ENCODE data around the gene LARP4. TPM values are rescaled to one million over a fixed set of nuclear protein-coding genes. Genes with fewer than 3 reads are reported as not detected.
"Not testable (repeated sequence)": the region's sequence is repeated elsewhere in the genome, so short reads cannot be mapped to it uniquely, and the experiment has no call there.

LARP4 gene
- total RNA-seq, 1 donor from 2014 or later = 40.8 TPM

DNA sequence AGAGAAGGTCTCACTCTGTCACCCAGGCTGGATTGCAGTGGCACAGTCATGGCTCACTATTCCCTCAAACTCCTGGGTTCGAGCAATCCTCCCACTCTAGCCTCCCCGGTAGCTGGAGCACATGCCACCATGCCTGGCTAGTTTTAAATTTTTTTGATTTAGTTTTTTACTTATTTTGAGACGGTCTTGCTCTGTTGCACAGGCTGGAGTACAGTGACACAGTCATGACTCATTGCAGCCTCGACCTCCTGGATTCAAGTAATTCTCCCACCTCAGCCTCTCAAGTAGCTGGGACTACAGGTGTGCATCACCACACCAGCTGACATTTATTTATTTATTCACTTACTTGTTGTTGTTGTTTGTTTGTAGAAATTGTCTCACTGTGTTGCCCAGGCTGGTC lies 81.9 kb downstream of the LARP4 start:
- DNase-seq (ENCODE audit: low read depth in 2 of 2) = no peak

DNA sequence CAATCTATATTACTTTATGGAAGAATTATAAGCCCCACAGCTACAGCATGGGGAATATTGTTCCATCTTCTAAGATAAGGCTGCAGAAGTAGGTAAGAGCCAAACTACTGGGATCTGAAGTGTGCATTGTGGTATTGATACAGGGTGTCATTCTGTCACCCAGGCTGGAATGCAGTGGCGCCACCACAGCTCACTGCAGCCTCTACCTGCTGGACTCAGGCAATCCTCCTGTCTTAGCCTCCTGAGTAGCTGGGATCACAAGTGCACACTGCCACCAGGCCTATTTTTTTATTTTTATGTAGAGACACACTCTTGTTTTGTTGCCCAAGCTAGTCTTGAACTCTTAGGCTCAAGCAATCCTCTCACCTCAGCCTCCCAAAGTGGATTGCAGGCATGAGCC lies 82.8 kb downstream of the LARP4 start:
- DNase-seq (ENCODE audit: low read depth in 2 of 2) = no peak

DNA sequence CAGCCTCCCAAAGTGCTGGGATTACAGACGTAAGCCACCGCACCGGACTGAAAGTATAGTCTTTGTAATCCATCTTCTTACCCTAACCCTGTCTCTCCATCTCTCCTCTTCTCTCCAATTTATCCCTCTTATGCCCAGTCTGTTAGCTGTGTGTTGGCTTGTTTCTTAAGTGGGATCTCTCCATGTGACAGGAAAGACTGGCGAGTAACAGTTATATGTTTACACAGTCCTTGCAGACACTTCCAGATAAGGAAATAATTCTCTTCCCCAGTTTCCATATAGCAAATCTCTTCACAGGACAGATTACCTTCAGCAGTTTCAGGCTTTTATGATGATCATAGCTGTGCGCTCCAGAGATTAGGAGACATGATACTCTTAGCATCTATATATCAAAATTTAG lies 88.1 kb downstream of the LARP4 start:
- peak in 1 of 2 donors; percentile 66 for DNase-seq (ENCODE audit: low read depth in 2 of 2)

DNA sequence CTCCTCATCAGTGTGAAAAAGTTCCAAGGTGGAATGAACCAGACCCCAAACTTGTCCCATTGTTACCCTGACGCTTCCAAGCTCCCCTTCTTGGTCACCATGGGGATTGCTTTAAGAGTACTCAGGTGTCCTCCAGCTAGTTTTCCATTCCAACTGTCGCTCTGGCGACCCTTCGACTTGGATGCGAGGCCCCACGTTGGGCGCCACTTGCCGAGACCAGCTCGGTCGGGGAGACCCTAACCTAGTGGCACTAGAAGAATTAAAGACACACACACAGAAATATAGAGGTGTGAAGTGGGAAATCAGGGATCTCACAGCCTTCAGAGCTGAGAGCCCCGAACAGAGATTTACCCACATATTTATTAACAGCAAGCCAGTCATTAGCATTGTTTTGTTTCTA lies 97.4 kb downstream of the LARP4 start:
- DNase-seq (ENCODE audit: low read depth in 2 of 2) = peak in 1 of 2 donors; percentile 20

DNA sequence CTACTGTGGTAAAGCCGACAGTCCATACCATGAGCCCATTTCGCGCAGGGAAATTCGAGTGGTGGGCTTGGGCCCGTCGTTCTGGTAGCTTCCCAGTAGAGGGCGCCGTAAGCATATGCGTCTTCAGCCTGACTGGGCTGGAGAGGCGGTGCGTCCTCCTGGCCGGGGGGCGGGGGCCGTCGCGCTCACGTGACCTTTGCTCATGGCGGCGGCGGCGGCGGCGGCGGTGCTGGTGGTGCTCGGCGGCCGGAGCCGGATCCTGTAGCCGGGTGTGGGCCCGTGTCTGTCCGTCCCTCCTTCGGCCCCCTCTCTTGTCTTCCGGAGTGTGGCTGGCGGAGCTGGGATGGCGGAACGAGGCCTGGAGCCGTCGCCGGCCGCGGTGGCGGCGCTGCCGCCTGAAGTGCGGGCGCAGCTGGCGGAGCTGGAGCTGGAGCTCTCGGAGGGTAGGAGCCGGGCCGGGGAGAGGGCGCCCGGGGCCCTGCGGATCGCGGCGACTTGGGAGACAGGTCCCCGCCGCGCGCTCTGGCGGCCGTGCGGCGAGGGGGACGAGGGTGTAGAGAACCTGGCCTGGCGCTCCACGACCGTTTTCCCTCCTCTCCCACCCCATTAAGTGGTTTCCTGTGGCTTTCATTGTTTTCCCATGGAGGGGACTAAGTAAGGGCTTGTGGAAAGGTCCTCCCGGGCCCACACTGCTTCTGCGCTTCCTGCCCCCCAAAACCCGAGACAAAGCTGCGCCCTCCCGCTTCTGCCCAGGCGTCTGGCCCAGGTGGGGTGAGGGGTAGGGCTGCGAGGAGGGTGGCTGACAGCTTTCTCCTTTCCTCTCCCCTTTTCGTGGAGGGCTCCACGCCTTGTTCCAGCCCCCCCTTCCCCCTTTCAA lies 104.4 kb downstream of the LARP4 start, which contains the start of gene DIP2B:
DIP2B (plus strand) TSS at position 188 of the 877 bp plus-strand sequence; CDS start at position 344, 156 bp downstream.
- peak; percentile 81 to 94 for DNase-seq (ENCODE audit: low read depth in 2 of 2)

DNA sequence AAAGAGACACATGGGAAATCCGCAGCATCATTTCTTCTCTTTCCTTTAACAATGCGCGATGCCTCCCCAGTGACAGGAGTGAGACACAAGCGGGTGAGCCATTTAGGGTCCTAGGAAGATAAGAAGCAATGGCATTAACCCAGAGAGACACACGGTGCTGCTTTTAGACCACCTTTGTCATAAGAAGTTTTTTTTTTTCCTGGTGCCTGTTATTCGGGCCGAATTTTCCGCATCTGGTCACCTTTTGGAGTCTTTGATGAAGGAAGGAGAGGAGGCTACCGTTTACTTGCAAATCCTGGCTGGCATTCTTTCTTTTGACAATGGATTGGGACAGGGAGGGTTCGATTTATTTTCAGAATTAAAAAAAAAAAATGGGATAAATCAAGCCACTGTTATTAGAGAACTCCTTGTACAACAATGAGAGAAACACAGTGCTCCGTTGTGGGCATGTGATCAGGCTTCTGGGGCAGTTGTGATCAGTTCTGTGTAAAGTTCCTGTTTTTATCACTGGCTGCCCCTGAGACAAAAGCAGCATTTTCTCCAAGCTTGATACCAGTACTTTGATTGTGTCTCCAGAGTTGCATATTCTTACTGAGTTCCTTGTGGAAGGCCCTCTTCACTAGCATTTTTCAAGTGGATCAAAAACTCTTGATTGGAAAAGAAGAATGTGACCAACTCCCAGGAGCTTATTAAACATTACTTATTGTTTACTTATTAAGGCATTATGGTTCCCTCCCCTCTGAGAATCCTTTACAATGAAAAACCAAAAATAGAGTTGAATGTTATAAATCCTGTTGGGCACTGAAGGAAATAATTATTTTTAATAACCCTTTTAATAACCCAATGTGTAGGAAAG lies 105.2 kb downstream of the LARP4 start:
- peak in 1 of 2 donors; percentile 64 for DNase-seq (ENCODE audit: low read depth in 2 of 2)

DNA sequence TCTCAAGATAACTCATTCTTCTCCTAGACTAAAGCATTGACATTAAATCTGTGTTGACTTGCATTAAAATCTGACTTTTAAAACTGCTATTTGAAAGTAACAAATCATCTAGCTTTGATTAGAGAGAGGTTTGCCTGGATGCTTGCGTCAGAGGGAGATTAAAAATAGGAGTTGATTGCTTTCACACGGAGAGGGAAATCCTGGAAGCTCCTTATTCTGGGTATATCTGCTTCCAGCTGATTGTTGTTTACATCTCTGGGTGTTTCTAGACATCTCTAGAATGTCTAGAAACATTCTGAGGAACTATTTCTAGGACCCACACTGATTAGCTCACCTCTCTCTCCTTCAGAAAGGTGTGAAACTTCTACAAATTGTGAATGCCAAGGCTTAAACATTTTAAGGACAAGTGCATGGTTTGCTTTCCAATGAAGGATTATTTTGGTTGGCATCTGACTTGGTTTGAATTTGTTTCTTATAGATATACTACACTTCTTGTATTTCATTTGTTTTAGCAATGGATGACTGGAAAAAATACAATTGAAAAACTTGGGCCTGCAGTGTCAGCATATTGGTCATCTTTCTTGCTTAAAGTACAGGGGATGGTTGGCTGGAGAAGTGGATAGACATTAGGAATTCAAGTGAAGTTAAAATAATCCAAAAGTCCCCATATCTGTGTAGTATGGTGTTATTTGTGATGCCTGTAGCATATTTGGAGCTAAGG lies 106.2 kb downstream of the LARP4 start:
- DNase-seq (ENCODE audit: low read depth in 2 of 2) = no peak

DNA sequence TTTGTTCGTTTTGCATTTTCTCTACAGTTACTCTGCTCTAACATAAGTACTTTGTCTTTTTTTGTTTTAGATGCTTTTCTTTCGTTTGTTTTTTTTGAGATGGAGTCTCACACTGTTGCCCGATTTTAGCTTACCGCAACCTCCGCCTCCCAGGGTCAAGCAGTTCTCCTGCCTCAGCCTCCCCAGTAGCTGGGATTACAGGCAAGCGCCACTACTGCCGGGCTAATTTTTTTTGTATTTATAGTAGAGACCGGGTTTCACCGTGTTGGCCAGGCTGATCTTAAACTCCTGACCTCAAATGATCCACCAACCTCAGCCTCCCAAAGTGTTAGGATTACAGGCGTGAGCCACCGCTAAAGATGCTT lies 106.8 kb downstream of the LARP4 start:
- no peak for DNase-seq (ENCODE audit: low read depth in 2 of 2)

DNA sequence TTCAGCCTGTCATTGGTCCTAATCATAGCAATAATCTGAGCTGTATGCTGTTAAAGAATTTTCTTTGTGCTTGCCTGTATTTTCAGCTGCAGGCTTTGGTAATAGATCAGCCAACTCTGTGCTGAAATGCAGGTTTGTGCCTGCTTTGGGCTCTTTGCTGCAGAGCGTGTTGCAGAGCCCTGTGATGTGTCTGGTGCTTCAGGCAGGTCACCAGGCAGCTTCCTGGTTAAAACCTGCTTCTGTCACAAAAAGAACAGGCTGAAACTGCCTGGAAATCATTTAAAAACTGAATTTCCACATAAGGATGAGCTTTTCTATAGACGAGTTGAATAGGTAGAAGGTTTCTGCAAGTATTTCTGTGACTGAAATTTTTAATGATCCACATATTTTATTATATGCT lies 107.2 kb downstream of the LARP4 start:
- no peak for DNase-seq (ENCODE audit: low read depth in 2 of 2)

DNA sequence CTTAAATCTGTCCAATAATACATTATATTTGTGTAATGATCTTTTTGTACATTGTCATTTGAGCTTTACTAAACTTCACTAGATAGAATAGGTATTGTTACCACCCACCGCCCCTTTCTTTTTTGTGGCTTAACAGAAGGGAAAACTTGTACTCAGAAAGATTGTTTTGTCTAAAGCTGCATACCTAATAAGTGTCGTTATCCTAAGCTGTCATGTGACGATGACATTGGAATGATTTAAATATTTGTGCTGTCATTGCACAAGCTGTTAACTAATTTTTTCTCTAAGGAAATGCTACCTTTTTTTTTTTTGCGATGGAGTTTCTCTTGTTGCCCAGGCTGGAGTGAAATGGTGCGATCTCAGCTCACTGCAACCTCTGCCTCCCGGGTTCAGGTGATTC lies 107.7 kb downstream of the LARP4 start:
- DNase-seq (ENCODE audit: low read depth in 2 of 2) = no peak

DNA sequence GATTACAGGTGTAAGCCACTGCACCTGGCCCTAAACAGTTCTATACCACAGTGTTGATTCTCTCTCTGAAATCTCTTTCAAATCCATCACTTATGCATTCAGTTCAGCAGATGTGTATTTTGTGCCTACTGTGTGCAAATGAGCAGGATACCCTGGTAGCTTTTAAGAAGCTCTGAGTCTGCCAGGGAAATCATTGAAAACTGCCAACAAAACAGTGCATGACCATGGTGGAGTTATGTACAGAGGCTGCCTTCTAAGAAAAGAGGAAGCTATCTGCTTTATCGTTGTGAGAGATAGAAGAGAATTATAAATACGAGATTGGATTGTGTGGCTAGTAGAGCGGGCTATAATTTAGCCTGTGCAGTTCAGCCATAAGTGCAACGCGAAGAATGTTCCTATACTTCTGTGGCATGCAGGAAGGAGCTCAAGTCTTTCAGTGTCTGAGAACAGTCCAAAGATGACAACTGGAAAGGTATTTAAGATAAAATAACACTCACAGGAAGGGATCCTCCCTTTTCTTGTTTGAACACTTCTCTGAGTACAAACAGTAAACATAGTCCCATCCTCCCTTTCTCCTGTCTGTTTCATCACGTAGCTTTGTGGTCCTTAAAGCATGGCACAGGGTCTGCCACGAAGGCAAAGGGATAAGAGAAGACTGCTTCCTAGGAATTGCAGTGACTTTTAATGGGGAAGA lies 108.4 kb downstream of the LARP4 start:
- DNase-seq (ENCODE audit: low read depth in 2 of 2) = no peak

DNA sequence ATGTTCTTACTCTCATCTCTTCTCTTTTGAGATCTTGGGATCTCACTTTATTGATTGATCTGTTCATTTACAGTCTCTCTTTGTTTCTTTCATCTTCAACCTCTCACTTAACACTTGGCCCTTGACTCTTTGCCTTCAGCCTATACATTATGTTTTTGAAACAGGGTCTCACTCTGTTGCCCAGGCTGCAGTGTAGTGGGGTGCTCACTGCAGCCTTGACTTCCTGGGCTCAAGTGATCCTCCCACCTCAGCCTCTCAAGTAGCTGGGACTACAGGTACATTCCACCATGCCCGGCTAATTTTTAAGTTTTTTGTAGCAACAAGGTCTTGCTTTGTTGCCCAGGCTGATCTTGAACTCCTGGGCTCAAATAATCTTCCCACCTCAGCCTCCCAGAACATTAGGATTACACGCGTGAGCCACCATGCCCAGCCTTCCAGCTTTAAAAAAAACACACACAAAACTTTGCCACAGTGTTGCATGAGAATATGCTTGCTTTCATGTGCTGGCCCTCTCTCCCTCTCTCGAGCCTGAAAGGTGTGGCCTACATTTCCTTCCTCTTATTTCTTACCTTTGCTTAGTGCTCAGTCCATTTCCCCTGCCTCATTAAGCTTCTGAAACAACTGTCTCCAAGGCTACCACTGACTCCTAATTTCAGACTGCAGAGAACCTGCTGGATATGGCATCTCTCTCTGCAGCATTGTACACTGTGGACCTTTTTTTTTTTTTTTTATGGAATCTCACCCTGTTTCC lies 114.0 kb downstream of the LARP4 start:
- DNase-seq (ENCODE audit: low read depth in 2 of 2) = no peak

DNA sequence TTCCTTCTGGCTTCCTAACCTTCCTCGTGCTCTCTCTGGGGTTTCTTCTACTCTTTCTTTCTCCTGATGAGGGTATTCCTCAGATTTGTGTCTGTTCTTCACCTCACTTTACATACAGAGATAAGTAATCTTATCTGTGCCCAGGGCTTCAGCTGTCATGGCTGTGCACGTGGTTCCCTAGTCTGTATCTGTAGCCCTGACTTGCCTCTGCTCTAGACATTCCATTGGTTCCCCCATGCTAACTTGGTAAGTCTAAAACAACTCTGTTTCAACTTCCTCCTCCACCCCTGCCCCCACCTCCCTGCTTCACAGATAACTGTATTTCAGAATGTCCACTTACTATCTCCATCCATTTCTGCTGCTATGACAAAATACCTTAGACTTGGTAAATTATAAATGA lies 114.9 kb downstream of the LARP4 start:
- no peak for DNase-seq (ENCODE audit: low read depth in 2 of 2)

DNA sequence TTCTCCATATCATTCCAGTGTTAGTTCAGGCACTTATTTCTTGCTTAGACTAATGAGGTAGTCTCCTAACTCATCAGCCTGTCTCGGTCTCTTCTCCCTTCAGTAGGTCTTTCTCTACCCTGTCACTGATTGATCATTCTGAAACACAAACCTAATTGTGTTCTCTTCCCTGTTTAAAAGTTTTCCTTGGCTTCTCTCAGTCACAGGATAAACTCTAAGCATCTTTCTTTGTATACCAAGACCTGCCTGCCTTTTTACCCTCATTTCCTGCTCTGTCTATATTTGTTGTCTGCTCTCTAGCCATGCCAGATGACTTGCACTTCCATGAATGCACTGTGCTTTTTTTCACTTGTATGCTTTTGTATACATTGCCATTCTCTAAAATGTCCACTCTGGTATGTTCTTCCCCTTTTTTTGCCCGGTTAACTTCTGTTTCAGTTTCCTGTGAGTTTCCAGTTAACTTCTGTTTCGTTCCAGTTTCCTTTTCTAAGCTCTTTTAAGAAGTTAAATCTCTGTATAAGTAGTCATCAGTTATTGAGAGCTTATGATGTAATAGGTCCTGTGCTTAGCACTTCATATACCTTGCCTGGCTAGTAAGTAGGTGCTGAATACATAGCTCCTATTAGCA lies 116.8 kb downstream of the LARP4 start:
- DNase-seq (ENCODE audit: low read depth in 2 of 2) = peak in 1 of 2 donors; percentile 70

DNA sequence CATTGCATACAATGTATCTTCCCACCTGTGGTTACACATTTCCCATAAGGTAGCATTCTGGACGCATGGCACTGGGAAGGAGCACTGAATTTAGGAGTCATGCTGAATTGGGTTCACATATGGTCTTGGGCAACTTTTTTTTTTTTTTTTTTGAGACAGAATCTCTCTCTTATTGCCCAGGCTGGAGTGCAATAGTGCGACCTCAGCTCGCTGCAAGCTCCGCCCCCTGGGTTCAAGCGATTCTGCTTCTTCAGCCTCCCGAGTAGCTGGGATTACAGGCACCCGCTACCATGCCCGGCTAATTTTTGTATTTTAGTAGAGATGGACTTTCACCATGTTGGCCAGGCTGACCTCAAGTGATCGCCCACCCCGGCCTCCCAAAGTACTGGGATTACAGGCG lies 117.4 kb downstream of the LARP4 start:
- DNase-seq (ENCODE audit: low read depth in 2 of 2) = no peak

DNA sequence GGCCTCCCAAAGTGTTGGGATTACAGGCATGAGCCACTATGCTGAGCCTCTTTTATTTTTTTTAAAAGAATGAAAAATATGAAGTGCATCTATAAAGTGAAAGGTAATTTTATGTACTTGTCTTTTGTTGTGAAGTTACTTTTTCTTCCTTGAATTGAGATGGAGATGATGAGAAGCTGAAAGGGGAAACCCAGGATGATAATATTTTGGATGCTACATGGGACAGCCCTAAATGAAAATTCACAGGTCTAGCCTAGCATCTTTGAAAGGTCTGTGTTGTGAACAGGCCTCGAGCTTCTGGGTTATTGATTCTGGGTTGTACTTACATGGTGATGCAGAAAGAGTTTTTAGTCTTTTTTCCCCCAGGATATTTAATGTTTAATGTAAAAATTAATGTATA lies 118.7 kb downstream of the LARP4 start:
- DNase-seq (ENCODE audit: low read depth in 2 of 2) = no peak

DNA sequence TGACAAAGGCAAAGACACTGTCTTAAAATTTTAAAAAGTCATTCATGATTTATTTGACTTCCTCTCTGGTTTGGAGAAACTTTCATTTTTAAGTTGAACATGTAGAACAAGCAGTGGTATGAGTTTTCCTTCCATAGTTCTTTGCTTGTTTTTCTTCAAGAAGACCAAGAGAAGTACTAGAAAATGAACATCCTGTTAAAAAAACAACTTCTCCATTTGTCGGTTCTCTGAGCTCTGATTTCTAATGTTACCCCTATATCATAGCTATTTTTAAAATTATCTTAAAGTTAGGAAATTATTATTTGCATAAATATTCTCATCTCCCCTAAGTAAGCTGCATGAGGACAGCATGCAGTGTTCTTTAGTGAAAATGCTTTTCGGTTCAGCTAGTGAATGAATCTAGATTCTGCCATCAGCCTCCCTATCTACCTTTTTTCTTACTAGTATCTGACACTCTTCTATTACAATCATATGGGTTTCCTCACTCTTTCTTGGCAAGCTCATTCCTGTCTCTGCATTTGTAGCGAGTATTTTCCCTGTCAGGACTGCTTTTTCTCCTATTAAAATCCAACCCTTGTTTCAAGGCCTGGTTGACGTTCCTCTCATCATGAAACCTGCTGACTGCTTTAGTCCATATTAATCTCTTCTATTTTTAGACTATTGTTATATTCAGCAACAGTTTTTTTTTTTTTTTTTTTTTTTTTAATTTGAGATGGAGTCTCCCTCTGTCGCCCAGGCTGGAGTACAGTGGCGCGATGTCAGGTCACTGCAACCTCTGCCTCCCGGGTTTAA lies 119.9 kb downstream of the LARP4 start:
- DNase-seq (ENCODE audit: low read depth in 2 of 2) = peak in 1 of 2 donors; percentile 25

DNA sequence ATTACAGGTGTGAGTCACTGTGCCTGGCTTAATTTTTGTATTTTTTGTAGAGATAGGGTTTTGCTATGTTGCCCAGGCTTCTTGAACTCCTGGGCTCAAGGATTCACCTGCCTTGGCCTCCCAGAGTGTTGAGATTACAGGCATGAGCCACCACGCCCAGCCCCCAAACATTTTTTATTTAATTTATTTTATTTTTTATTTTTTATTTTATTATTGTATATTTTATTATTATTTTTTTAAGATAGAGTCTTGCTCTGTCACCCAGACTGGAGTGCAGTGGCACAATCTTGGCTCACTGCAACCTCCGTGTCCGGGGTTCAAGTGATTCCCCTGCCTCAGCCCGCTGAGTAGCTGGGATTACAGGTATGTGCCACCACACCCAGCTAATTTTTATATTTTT lies 121.1 kb downstream of the LARP4 start:
- not testable (repeated sequence) for DNase-seq (ENCODE audit: low read depth in 2 of 2)

DNA sequence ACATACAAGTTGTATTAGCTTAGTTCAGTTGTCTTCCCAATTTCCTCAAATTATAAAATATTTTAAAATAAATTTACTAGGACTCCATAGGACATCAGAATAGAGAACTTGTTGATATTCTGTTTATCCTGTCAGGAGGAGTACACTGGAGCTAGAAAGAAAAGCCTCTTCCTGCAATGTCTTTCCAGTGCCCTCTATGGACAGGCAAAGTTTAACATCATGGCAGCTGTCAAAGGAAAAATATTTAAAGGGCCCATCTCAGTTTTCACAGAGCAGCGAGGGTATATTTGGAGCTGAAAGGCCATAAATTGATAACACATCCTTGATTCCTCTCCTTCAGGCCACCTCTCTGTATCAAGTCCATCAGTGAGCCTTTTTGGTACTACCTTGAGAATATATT lies 123.1 kb downstream of the LARP4 start:
- DNase-seq (ENCODE audit: low read depth in 2 of 2) = no peak

All from dermis microvascular lymphatic vessel endothelial cell (primary cell).